Vagina (tissue), 2 donors: ENCODE results near the gene ABCA3. TPM values are rescaled to one million over a fixed set of nuclear protein-coding genes. Genes with fewer than 3 reads are reported as not detected.

Experiments
- DNase-seq, 2 donors: peaks; one replicate each; pipeline ENCODE4 v3.0.0-alpha.2; 2017; ENCODE audit errors: extremely low spot score in 2 of 2
- H3K27ac ChIP-seq: fragments of 200-600 bp; sonication (generic); one replicate; pipeline ENCODE4 v1.5.1; 2019
- H3K27me3 ChIP-seq: fragments of 200-600 bp; sonication (generic); one replicate; pipeline ENCODE4 v1.5.1; 2019
- H3K36me3 ChIP-seq, 2 donors: fragments of 200-600 bp; sonication (generic); one replicate each; pipeline ENCODE4 v1.5.1; 2017 to 2019
- H3K4me1 ChIP-seq: fragments of 200-600 bp; sonication (generic); one replicate; pipeline ENCODE4 v1.5.1; 2019
- H3K4me3 ChIP-seq, 2 donors: fragments of 200-600 bp; sonication (generic); 1 replicate in 1 of 2; 2 replicates in 1 of 2; pipeline ENCODE4 v1.5.1; 2016 to 2019
- H3K9me3 ChIP-seq: fragments of 200-600 bp; sonication (generic); one replicate; pipeline ENCODE4 v1.5.1; 2019
- CTCF ChIP-seq, 3 experiments: fragments of 450-650 bp in 2 of 3; fragments of 200-600 bp in 1 of 3; sonication (generic) in 1 of 3; IDR thresholded peaks; one replicate each; pipeline ENCODE4 v1.5.1; 2017 to 2019; ENCODE audit warnings: antibody characterized with exemption in 3 of 3, mild to moderate bottlenecking in 2 of 3, moderate library complexity in 2 of 3
- POLR2A ChIP-seq, 2 donors: fragments of 450-650 bp; IDR thresholded peaks; one replicate each; pipeline ENCODE4 v1.6.1; 2017; ENCODE audit warnings: antibody characterized with exemption in 2 of 2, mild to moderate bottlenecking in 2 of 2, moderate library complexity in 2 of 2
- POLR2AphosphoS5 ChIP-seq, 2 donors: sonication (generic); formaldehyde crosslinking; IDR thresholded peaks; one replicate each; pipeline ENCODE4 v1.9.0; 2017; ENCODE audit warnings: antibody characterized with exemption in 2 of 2, mild to moderate bottlenecking in 2 of 2, low read depth in 1 of 2; ENCODE audit not compliant: insufficient read depth in 1 of 2
- intact Hi-C: fragments of 100-400 bp; cut with DNase I; formaldehyde crosslinking; loops from one replicate; pipeline ENCODE4 v1.15.1; 2023
- total RNA-seq: library from RNA; depleted of rRNA; stranded (reverse); fragments of >200 nt; gene quantifications from one replicate; pipeline ENCODE4 v1.2.3, GENCODE V29; 2016

Gene ABCA3
- total RNA-seq, 1 donor from 2014 or later, result 5.4 TPM

DNA sequence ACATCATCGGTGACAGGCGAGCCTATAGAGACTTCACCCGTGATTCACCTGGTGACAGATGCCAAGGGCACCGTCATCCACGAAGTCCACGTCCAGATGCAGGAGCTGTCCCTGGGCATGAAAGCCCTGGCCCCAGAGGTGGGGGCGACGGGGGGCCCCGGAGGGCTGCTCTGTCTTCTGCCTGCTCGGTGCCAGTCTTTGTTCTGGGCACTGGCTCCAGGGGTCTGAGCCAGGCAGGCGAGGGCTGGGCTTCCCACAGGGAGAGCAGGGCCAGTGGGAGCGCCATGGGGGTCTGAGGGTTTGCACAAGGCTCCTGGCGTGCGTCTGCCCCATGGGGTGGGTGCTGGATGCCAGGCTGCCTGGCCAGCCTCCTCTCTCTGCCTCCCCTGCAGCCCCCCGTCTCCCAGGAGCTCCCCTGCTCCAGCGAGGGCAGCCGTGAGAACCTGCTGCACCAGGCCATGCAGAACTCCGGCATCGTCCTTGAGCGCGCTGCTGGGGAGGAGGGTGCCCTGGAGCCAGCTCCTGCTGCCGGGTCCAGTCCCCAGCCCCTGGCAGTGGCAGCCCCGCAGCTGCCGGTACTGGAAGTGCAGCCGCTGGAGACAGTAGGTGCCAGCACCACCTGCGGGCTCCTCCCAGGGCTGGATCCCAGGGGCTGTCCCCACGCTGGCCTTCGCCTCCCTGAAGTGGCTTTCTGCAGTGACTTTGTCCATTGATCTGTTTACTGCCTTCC, 107.3 kb downstream of the ABCA3 start:
- DNase-seq, result no peak
- TF ChIP-seq POLR2AphosphoS5 (IDR thresholded peaks at IDR 0.05; ENCODE audit: insufficient read depth in 1 of 2, low read depth in 1 of 2), result no peak
- TF ChIP-seq POLR2A (IDR thresholded peaks at IDR 0.05), result no peak
- TF ChIP-seq CTCF (IDR thresholded peaks at IDR 0.05), result no peak
- Histone ChIP-seq H3K27me3 (peaks cover 9% of the 10 kb centered on the region), H3K27ac (no peak overlapping the region), H3K9me3 (no peaks in the 10 kb centered on the region), H3K4me3 (no peak overlapping the region), H3K36me3 (peaks cover 0 to 67% of the 10 kb centered on the region in 2 donors), H3K4me1 (peaks cover 39% of the 10 kb centered on the region)
- intact Hi-C loops, result no loop called here

GRCh38 chr16:2232094-2232990, 108.2 kb downstream of the ABCA3 start:
- no peak overlapping the region for H3K27ac ChIP-seq
- no peak for TF ChIP-seq POLR2A (IDR thresholded peaks at IDR 0.05)
- no peak for TF ChIP-seq POLR2AphosphoS5 (IDR thresholded peaks at IDR 0.05; ENCODE audit: insufficient read depth in 1 of 2, low read depth in 1 of 2)
- peaks cover 32% of the 10 kb centered on the region for H3K4me1 ChIP-seq
- intact Hi-C loops, result no loop called here
- peaks cover 0 to 67% of the 10 kb centered on the region in 2 donors for H3K36me3 ChIP-seq
- DNase-seq, result no peak
- H3K4me3 ChIP-seq, result no peak overlapping the region
- no peaks in the 10 kb centered on the region for H3K9me3 ChIP-seq
- H3K27me3 ChIP-seq, result peaks cover 6% of the 10 kb centered on the region

- no peak for DNase-seq
- no peaks in the 10 kb centered on the region for H3K27me3 ChIP-seq
- no peak overlapping the region for H3K27ac ChIP-seq
- TF ChIP-seq POLR2AphosphoS5 (IDR thresholded peaks at IDR 0.05; ENCODE audit: insufficient read depth in 1 of 2, low read depth in 1 of 2) (peak in 1 of 2 donors; percentile 47), POLR2A (IDR thresholded peaks at IDR 0.05) (no peak), CTCF (IDR thresholded peaks at IDR 0.05) (no peak)
- peaks cover 28% of the 10 kb centered on the region for H3K4me1 ChIP-seq
- H3K36me3 ChIP-seq, result peaks cover 0 to 67% of the 10 kb centered on the region in 2 donors
- H3K4me3 ChIP-seq, result no peak overlapping the region
- H3K9me3 ChIP-seq, result no peaks in the 10 kb centered on the region
- intact Hi-C loops, result no loop called here
Measured at GRCh38 chr16:2231016-2231931, 109.3 kb downstream of the ABCA3 start.

DNA sequence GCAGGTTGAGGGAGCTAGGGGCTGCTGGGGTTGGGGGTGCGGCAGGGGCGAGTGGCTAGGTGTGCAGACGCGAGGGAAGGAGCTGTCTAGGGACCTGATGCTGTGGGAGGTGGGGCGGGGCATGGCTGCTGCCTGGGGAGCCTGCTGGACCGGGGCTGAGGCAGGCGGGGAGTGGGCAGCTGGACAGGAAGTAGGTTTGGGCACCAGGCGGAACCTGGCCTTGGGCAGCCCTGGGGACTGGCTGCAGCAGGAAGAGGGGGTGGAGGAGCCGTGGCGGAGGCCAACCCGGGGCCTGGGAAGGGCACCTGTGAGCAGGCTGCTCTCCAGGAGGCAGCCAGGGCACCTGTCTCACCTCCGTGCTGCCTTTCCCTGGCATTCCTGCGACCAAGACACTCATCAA, 110.2 kb downstream of the ABCA3 start:
- no peak for DNase-seq
- no peaks in the 10 kb centered on the region for H3K27me3 ChIP-seq
- H3K27ac ChIP-seq, result no peak overlapping the region
- TF ChIP-seq POLR2A (IDR thresholded peaks at IDR 0.05), result no peak
- TF ChIP-seq POLR2AphosphoS5 (IDR thresholded peaks at IDR 0.05; ENCODE audit: insufficient read depth in 1 of 2, low read depth in 1 of 2), result no peak
- TF ChIP-seq CTCF (IDR thresholded peaks at IDR 0.05), result no peak
- peaks cover 0 to 64% of the 10 kb centered on the region in 2 donors for H3K36me3 ChIP-seq
- H3K9me3 ChIP-seq, result no peaks in the 10 kb centered on the region
- no peak overlapping the region for H3K4me3 ChIP-seq
- peaks cover 30% of the 10 kb centered on the region for H3K4me1 ChIP-seq
- intact Hi-C loops, result no loop called here
